Small intestine (tissue), 7 donors: ENCODE results near the gene SLC18A3. TPM values are rescaled to one million over a fixed set of nuclear protein-coding genes. Genes with fewer than 3 reads are reported as not detected.

ENCODE experiments used
- DNase-seq, 2 donors: peaks; one replicate each; pipeline versions ENCODE4 v3.0.0 to v3.0.0-alpha.2; 2013
- FAIRE-seq: peaks from 2 replicates; lab custom pipeline; 2012; peaks lifted over from hg19 to GRCh38; lab: Jason Lieb, UNC
- H3K27ac ChIP-seq, 3 donors: one replicate each; pipeline ENCODE4 v1.5.1; 2013; ENCODE audit warnings: low read length in 2 of 3, mild to moderate bottlenecking in 2 of 3, control low read depth in 1 of 3, inconsistent platforms in 1 of 3, low read depth in 1 of 3, moderate library complexity in 1 of 3
- H3K27me3 ChIP-seq, 3 donors: one replicate each; pipeline ENCODE4 v1.6.1; 2013; ENCODE audit warnings: low read length in 3 of 3, inconsistent platforms in 1 of 3; ENCODE audit not compliant: control insufficient read depth in 3 of 3, insufficient read depth in 3 of 3
- H3K36me3 ChIP-seq, 3 donors: one replicate each; pipeline ENCODE4 v1.6.1; 2013; ENCODE audit warnings: low read length in 3 of 3, inconsistent platforms in 1 of 3, low read depth in 1 of 3, mild to moderate bottlenecking in 1 of 3, moderate library complexity in 1 of 3; ENCODE audit not compliant: control insufficient read depth in 3 of 3, insufficient read depth in 2 of 3
- H3K4me1 ChIP-seq, 3 donors: one replicate each; pipeline ENCODE4 v1.6.1; 2013; ENCODE audit warnings: low read length in 2 of 3, inconsistent platforms in 1 of 3, low read depth in 1 of 3, mild to moderate bottlenecking in 1 of 3, moderate library complexity in 1 of 3; ENCODE audit not compliant: control insufficient read depth in 3 of 3, insufficient read depth in 2 of 3
- H3K4me3 ChIP-seq, 3 donors: one replicate each; pipeline ENCODE4 v1.5.1; 2013; ENCODE audit warnings: low read length in 3 of 3, control low read depth in 1 of 3, inconsistent platforms in 1 of 3, low read depth in 1 of 3, mild to moderate bottlenecking in 1 of 3, moderate library complexity in 1 of 3
- H3K9me3 ChIP-seq, 2 donors: one replicate each; pipeline ENCODE4 v1.6.1; 2013; ENCODE audit warnings: low read depth in 1 of 2, low read length in 1 of 2; ENCODE audit not compliant: control insufficient read depth in 2 of 2, insufficient read depth in 1 of 2
- WGBS, 3 donors: extraction: QIAGEN DNeasy Blood & Tissue Kit; methylation state at CpG; one replicate each; pipeline ENCODE4 v1.1.7; 2013; 5-methylcytosine and 5-hydroxymethylcytosine counted together
- polyA plus RNA-seq, 4 donors: library from polyadenylated mRNA; stranded (reverse) in 3 of 4; unstranded in 1 of 4; fragments of 200-250 nt in 3 of 4; fragments of 120-200 nt in 1 of 4; gene quantifications; one replicate each; pipeline versions ENCODE4 v1.2.1 to v1.2.3, GENCODE V29; 2013
- donor health status: healthy with polysubstance abuse.
- donor health status: control.
- donor health status: control.
- donor health status: Bipolar disorder and iron deficiency.
- donor health status: healthy.

Gene SLC18A3
- polyA plus RNA-seq, 4 donors = 0.07 to 2.7 TPM; not detected in 2

GRCh38 chr10:49572594-49573114, 37.5 kb upstream of the SLC18A3 start:
- FAIRE-seq (no peak), DNase-seq (no peak)
- H3K27me3 ChIP-seq = no peaks in the 10 kb centered on the region
- no peaks in the 10 kb centered on the region for H3K36me3 ChIP-seq
- H3K9me3 ChIP-seq = no peaks in the 10 kb centered on the region
- no peak overlapping the region for H3K4me3 ChIP-seq
- no peaks in the 10 kb centered on the region for H3K4me1 ChIP-seq
- no peak overlapping the region for H3K27ac ChIP-seq
- 70 to 72% (median 72%) methylated on average over 9 of the region's 9 CpGs for WGBS, 3 donors

GRCh38 chr10:49575489-49576072, 34.5 kb upstream of the SLC18A3 start:
- Histone ChIP-seq H3K9me3 (no peaks in the 10 kb centered on the region), H3K4me3 (no peak overlapping the region), H3K36me3 (no peaks in the 10 kb centered on the region), H3K27ac (no peak overlapping the region), H3K4me1 (no peaks in the 10 kb centered on the region), H3K27me3 (no peaks in the 10 kb centered on the region)
- 63 to 78% (median 74%) methylated on average over 11 of the region's 11 CpGs for WGBS, 3 donors
- no peak for FAIRE-seq
- DNase-seq = no peak

GRCh38 chr10:49577182-49577925, 32.8 kb upstream of the SLC18A3 start:
- Histone ChIP-seq H3K27ac (no peak overlapping the region), H3K9me3 (no peaks in the 10 kb centered on the region), H3K4me1 (no peaks in the 10 kb centered on the region), H3K36me3 (no peaks in the 10 kb centered on the region), H3K27me3 (no peaks in the 10 kb centered on the region), H3K4me3 (no peak overlapping the region)
- no peak for FAIRE-seq
- WGBS, 3 donors = 69 to 80% (median 74%) methylated on average over 2 of the region's 2 CpGs
- DNase-seq = no peak

- Histone ChIP-seq H3K4me1 (no peaks in the 10 kb centered on the region), H3K4me3 (no peak overlapping the region), H3K36me3 (no peaks in the 10 kb centered on the region), H3K9me3 (no peaks in the 10 kb centered on the region), H3K27me3 (no peaks in the 10 kb centered on the region), H3K27ac (no peak overlapping the region)
- DNase-seq (no peak), FAIRE-seq (no peak)
- 86 to 88% (median 86%) methylated on average over 3 of the region's 3 CpGs for WGBS, 3 donors
Measured at GRCh38 chr10:49578392-49578791, 31.7 kb upstream of the SLC18A3 start.

GRCh38 chr10:49579621-49580020, 30.5 kb upstream of the SLC18A3 start:
- Histone ChIP-seq H3K36me3 (no peaks in the 10 kb centered on the region), H3K4me1 (no peaks in the 10 kb centered on the region), H3K27me3 (no peaks in the 10 kb centered on the region), H3K4me3 (no peak overlapping the region), H3K27ac (no peak overlapping the region), H3K9me3 (no peaks in the 10 kb centered on the region)
- WGBS, 3 donors = 33 to 43% (median 41%) methylated on average over 2 of the region's 2 CpGs
- no peak for FAIRE-seq
- DNase-seq = no peak

- no peaks in the 10 kb centered on the region for H3K4me1 ChIP-seq
- FAIRE-seq (no peak), DNase-seq (no peak)
- peaks cover 0 to 2% (median 0%) of the 10 kb centered on the region in 3 donors for H3K27me3 ChIP-seq
- no peaks in the 10 kb centered on the region for H3K36me3 ChIP-seq
- peaks cover 0 to 4% of the 10 kb centered on the region in 2 donors for H3K9me3 ChIP-seq
- H3K27ac ChIP-seq = no peak overlapping the region
- H3K4me3 ChIP-seq = no peak overlapping the region
Measured at GRCh38 chr10:49585387-49585786, 24.7 kb upstream of the SLC18A3 start.

GRCh38 chr10:49587981-49588380, 22.1 kb upstream of the SLC18A3 start:
- no peak overlapping the region for H3K27ac ChIP-seq
- H3K36me3 ChIP-seq = no peaks in the 10 kb centered on the region
- no peak overlapping the region for H3K4me3 ChIP-seq
- H3K9me3 ChIP-seq = peaks cover 0 to 4% of the 10 kb centered on the region in 2 donors
- H3K4me1 ChIP-seq = no peaks in the 10 kb centered on the region
- FAIRE-seq (no peak), DNase-seq (no peak)
- 75 to 82% (median 75%) methylated on average over 4 of the region's 4 CpGs for WGBS, 3 donors
- H3K27me3 ChIP-seq = peaks cover 0 to 2% (median 0%) of the 10 kb centered on the region in 3 donors

- H3K27ac ChIP-seq = no peak overlapping the region
- H3K27me3 ChIP-seq = peaks cover 0 to under 1% (median 0%) of the 10 kb centered on the region in 3 donors
- H3K4me3 ChIP-seq = no peak overlapping the region
- FAIRE-seq (no peak), DNase-seq (peak; percentile 66 to 69)
- no peaks in the 10 kb centered on the region for H3K36me3 ChIP-seq
- H3K4me1 ChIP-seq = no peaks in the 10 kb centered on the region
- peaks cover 0 to 4% of the 10 kb centered on the region in 2 donors for H3K9me3 ChIP-seq
- WGBS, 3 donors = 38 to 56% (median 46%) methylated on average over 9 of the region's 9 CpGs
Measured at GRCh38 chr10:49592726-49593563, 17.2 kb upstream of the SLC18A3 start.
